GM19372 (cell line): ENCODE data around the gene ABHD12.
"Not testable (repeated sequence)": the region's sequence is repeated elsewhere in the genome, so short reads cannot be mapped to it uniquely, and the experiment has no call there.

ENCODE experiments used
- ATAC-seq: cut with Tn5 transposase; IDR thresholded peaks from one replicate; pipeline ENCODE4 v1.9.1; 2021; ENCODE audit warnings: mild to moderate bottlenecking, low read depth, moderate library complexity; ENCODE audit not compliant: unreplicated experiment

ABHD12 gene

DNA sequence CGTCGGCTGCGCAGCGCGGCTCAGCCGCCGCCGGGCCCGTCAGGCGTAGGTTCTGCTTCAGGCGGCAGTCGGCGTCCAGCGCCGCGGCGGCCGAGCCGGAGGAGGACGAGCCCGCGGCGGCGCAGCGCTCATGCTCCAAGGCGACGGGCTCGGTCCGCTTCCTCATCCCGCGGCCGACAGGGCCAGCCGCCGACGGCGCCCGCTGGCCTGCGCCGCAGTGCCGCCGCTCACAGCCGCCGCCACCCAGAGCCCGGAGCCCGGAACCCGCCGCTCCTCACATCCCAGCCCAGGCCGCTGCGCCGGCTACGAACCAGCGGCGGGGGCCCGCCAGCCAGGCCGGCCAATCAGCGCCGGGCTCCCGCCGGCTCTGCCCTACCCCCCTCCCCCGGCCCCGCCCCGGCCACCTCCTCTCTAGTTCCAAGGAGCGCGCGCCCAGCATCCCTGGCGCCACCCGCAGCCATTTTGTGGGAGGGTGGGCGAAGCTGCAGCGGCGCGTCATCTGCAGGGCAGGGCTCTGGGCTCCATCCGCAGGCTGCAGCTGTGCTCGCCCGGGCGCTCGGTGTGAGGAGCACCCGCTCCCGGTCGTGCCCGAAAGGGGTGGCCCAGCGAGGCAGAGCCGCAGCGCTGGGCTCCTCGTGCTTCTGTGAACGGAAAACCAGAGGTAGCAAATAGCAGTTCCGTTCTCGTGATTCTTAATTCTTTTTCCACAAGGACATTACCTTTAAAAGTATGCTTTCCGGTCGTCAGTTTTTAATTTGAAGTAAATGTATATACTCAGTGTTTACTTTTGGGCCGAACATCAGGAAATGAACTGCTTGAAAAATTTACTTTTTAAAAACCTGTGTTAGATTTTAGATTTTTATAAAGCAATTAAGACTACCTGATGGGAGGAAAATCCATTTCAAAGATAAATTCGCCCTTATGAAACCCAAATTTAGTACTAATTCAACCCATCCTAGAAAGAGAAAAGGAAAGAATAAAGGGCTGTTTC, at the start of gene ABHD12:
Gene ABHD12 (minus strand): TSS at position 298 of the 991 bp plus-strand sequence. CDS start 132 bp downstream, at position 166.
- ATAC-seq, result peak; percentile 86

DNA sequence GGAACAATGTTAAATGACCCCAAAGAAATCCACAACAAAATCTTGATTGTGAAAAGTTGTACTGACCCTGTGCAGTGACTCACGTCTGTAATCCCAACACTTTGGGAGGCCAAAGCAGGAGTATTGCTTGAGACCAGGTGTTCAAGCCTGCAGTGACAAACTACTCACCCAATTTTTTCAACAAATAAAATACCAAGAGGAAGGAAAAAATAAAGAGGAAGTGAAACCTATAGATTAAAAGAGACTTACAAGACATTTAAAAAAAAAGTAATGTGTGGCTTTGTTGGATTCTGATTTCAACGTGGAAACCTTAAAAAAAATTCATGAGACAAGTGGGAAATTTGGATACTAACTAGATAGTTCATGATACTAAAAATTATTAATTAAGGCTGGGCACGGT, 48.7 kb upstream of the ABHD12 start:
- peak; percentile 75 for ATAC-seq

DNA sequence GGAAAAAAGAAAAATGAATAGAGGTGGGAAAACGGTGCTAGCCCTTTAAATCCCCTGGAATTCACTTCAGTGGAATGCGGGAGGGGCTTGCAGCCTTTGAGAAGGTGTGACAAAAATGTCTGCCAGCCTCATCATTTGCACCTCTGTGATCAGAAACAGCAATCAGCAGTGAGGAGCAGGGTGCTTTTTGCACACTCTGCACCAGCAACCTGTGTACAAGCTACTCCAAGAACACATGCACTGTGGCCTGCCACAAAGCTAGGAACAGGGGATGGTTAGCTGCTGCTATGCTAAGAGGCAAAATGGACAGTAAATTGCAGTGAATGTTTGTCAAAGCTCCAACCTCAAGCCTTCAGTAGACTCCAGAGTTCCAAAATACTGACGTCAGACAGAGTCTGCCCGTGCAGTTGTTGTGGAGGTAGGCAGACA, 46.5 kb upstream of the ABHD12 start:
- ATAC-seq, result no peak

DNA sequence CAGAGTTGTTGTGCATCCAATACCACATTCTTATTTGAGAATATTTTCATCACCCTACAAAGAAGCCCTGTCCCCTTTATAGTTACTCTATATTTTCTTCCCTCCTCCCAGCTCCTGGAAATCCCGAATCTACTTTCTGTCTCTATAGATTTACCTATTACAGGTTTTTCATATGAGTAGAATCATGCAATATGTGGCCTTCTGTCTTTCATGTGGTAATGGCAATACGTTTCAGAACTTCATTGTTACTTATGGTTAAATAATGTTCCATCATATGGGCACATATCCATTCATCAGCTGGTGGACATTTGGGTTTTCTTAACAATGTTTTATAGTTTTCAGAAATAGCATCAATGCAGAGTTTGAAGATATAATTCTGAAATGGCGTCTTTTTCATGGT, 33.9 kb upstream of the ABHD12 start:
- no peak for ATAC-seq

DNA sequence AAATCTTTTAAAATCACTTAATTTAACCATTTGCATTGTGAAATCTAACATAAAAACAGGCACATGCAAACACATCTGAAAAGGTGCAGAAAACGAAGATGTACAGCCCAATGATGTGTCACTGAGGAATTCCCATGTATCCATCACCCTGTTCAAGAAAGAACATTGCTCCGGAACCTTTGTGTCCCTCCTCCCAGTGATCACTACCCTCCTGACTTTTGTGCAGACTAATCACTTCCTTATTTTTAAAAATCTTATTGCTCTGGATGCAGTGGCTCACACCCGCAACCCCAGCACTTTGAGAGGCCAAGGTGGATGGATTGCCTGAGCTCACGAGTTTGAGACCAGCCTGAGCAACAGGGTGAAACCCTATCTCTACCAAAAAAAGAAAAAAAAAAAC, 31.4 kb upstream of the ABHD12 start:
- ATAC-seq, result no peak

DNA sequence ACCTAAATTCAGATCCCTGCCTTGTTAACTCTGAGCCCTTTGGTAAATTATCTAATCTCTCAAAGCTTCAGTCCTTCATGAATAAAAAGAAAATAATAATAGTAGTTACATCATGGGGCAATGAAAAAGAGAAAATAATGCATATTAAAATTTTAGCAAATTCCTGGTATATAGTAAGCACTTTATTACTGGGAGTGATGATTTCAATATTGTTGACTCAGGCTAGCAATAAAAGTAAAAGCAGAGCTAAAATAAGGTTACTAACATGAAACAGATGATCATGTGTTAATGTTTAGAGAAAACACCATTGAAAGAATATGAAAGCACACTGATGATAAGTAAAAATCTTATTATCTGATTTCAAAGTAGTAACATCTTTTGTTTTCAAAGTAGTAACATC, 30.5 kb upstream of the ABHD12 start:
- ATAC-seq, result no peak

GRCh38 chr20:25418776-25419175, 28.1 kb upstream of the ABHD12 start:
- no peak for ATAC-seq

GRCh38 chr20:25408890-25409289, 18.3 kb upstream of the ABHD12 start:
- ATAC-seq, result no peak

GRCh38 chr20:25408170-25408547, 17.5 kb upstream of the ABHD12 start:
- no peak for ATAC-seq

DNA sequence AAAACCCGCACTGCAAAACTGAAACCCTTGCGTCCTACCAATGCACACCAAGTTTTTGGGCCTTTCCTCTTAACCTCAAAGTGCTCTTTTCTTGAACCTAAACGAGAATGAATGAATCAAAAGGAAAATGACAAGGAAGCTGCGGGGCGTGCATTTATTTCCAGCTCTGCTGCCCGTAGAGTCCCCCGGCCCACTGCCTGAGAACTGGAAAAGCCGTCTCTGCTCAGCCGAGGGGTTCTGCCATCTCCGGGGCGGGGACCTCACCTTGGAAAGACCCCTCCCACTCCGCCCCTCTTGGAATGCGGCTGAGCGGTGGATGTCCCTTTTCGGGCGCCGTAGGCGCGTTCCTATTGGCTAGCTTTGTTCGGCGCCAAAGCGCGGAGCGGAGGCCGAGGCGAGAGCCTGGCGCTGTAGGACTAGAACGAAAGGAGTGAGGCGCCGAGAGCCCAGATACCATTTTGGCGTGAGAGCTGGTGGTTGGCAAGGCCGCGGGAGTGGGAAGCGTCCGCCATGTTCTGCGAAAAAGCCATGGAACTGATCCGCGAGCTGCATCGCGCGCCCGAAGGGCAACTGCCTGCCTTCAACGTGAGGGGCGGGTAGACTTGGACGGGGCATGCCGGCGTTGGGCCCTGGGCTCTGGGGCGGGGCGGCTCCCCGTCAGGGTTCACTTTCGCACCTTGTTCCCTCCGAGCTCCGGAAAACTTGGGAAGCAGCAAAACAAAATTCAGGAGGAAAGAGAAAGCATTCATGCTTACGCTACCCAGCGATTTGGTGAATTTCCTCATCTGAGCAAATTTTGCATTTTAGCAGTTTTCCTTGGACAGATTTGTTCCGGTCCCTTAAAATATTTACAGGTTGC, 16.9 kb upstream of the ABHD12 start, which contains the start of gene GINS1:
Gene GINS1 (plus strand): TSS at position 363 of the 859 bp plus-strand sequence. CDS start 148 bp downstream, at position 511.
- peak; percentile 86 for ATAC-seq

- ATAC-seq, result no peak
Observed at GRCh38 chr20:25402583-25402982, 11.9 kb upstream of the ABHD12 start.

GRCh38 chr20:25400291-25400732, 9.7 kb upstream of the ABHD12 start:
- not testable (repeated sequence) for ATAC-seq

GRCh38 chr20:25399037-25399430, 8.4 kb upstream of the ABHD12 start:
- ATAC-seq, result no peak

GRCh38 chr20:25398376-25399036, 7.9 kb upstream of the ABHD12 start:
- no peak for ATAC-seq

DNA sequence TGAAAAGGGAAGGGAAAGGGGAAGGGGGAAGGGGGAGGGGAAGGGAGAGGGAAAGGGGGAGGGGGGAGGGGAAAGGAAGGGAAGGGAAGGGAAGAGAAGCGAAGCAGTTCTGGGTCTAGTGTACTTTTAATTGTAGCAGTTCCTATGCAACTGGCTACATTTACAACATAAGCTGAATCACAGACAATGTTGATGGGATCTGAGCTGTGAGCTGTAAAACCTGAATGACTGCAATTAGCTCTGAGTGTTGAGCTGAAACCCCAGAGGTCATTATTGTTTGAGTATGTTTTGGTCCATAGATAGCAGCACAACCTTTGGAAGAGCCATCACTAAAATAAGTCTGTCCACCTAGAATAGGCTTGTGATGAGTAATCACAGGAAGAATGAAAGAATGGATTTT, 7.2 kb upstream of the ABHD12 start:
- ATAC-seq, result no peak

- no peak for ATAC-seq
Observed at GRCh38 chr20:25397096-25397495, 6.5 kb upstream of the ABHD12 start.

GRCh38 chr20:25394996-25395395, 4.4 kb upstream of the ABHD12 start:
- ATAC-seq, result no peak

DNA sequence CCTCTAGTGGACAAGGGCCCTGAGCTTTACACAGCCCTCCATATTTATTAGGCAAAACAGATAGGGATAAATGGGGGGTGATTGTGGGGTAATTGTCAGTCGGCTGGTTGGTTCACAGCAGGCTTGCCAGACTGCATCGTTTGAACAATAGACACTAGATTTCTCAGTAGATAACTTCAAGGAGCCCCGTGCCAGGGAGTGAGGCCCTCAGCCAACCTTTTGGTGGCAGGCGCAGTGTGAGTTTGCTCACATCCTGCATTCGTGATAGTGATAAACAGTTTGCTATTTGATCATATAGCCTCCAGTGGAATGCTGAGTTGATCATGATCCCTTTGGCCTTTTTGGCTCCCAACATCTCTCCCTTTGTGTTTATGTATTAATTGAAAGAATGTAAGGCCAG, 3.6 kb upstream of the ABHD12 start:
- ATAC-seq, result no peak

DNA sequence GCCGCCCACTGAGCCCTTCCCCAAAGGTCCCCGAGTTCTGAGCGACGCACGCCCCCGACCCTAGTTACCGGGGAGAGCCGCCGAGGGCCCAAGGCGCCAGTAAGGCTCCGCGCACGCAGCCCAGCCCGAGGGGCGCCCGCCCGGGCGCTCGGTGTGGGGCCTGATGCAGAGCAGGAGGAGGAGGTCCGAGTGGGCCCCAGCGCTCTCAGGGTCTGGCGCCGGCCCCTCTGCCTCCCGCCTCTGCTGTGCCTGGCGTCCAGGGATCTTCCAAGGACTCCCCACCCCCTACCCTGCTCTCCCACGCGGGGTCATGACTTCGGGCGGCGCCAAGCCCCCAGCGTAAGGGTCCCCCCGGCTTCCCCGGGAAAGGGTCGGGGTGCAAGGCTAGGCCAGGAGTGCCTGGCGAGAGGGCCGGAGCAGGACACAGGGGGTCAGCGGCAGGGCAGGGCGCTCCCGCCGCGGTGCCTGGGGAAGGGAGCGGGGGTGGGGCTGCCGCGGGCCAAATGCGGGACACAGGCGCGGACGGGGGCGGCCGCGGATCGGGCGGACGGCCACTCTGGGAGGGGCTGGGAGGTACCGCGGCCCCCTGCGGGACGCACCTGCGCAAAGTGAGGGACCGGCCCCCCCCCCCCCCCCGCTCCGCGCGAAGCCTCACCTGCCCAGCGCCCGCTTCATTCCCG, 637 bp downstream of the ABHD12 start:
- ATAC-seq, result peak; percentile 28

DNA sequence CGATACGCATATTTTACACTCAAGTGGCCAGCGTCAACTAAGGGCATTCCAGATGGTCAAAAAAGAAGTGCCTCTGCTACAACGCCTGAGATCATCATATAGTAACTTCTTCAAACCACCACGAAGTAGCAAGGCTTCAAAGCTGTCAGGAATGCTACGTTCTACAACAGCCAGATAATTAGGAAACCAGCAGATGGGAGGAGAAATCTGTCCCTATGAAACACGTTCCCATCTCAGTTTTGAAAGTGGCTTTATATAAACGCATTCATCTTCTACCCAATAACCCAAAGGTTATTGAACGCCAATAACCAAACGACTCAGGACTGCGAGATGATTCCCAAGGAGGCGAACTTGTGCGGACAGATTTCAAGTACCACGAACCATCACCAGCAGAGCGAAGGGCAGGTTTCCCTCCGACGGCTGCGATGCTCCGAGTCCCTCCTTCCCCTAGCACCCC, 1.2 kb downstream of the ABHD12 start:
- ATAC-seq, result no peak
